Ectodermal cell (in vitro differentiated cells): ENCODE data around the gene HOXA1.

Experiments
- H3K27ac ChIP-seq: 2 replicates; pipeline ENCODE4 v1.7.0; 2013; ENCODE audit warnings: mild to moderate bottlenecking, low read depth, low read length; ENCODE audit not compliant: insufficient read depth, poor library complexity, severe bottlenecking
- H3K27me3 ChIP-seq: 2 replicates; pipeline ENCODE4 v1.7.0; 2013; ENCODE audit warnings: mild to moderate bottlenecking, low read length; ENCODE audit not compliant: insufficient read depth, control insufficient read depth, poor library complexity, severe bottlenecking
- H3K36me3 ChIP-seq: one replicate; pipeline ENCODE4 v1.7.0; 2013; ENCODE audit warnings: low read length; ENCODE audit not compliant: control insufficient read depth, insufficient read depth
- H3K4me1 ChIP-seq: one replicate; pipeline ENCODE4 v1.7.0; 2013; ENCODE audit warnings: low read length; ENCODE audit not compliant: control insufficient read depth, insufficient read depth
- H3K4me3 ChIP-seq: 2 replicates; pipeline ENCODE4 v1.7.0; 2013; ENCODE audit warnings: low read depth, low read length, control low read depth; ENCODE audit not compliant: insufficient read depth
- H3K9me3 ChIP-seq: 2 replicates; pipeline ENCODE4 v1.7.0; 2013; ENCODE audit warnings: mild to moderate bottlenecking, low read length, moderate library complexity; ENCODE audit not compliant: control insufficient read depth
- WGBS, 2 experiments: methylation state at CpG; one replicate each; pipeline ENCODE4 v1.1.7; 2013; ENCODE audit warnings: missing lambda C conversion rate in 2 of 2; 5-methylcytosine and 5-hydroxymethylcytosine counted together

HOXA1 gene

DNA sequence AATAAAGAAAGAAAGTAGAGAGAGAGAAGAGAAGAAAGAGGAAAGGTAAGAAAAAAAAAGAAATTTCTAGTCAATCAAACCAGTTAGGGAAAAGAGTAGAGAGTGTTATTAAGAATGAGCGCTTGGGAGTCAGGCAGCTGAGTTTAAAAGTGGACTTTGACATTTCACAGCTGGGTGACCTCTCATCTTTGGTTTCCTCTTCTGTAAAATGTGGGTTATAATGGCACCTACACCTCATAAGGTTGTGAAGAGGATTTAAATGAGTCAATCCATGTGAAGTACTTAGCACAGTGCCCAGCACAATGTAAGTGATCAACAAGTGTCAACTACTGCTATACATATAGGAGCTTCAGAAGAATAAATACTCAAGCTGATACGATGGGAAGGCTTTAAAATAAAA is 12.2 kb downstream of the HOXA1 start:
- no peak overlapping the region for H3K4me3 ChIP-seq
- H3K4me1 ChIP-seq: no peaks in the 10 kb centered on the region
- H3K36me3 ChIP-seq: no peaks in the 10 kb centered on the region
- 92 to 100% methylated on average over 1 of the region's 2 CpGs for WGBS, 2 experiments
- peaks cover 7% of the 10 kb centered on the region for H3K27me3 ChIP-seq
- H3K27ac ChIP-seq: no peak overlapping the region
- H3K9me3 ChIP-seq: no peaks in the 10 kb centered on the region

DNA sequence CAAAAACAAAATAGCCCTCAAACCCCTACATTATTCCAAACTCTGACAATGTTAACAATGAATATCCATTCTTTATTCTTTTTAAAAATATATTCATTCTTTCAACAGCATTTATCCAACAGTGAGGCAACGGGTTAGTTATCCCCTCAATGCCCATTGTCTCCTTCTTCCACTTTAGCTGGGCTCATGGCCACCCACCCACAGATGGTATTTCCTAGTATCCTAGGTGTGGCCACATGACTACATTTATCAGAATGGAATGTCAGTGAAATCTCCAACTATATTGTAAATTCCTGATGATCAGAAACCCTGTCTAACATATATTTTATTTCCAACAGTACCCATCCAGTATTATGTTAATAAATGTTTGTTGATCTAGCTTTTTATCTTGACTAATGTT is 13.6 kb downstream of the HOXA1 start:
- no peak overlapping the region for H3K27ac ChIP-seq
- no peak overlapping the region for H3K4me3 ChIP-seq
- no peaks in the 10 kb centered on the region for H3K36me3 ChIP-seq
- no peaks in the 10 kb centered on the region for H3K4me1 ChIP-seq
- WGBS, 2 experiments: 89 to 90% methylated on average over 1 of the region's 1 CpG
- H3K9me3 ChIP-seq: no peaks in the 10 kb centered on the region
- no peaks in the 10 kb centered on the region for H3K27me3 ChIP-seq

DNA sequence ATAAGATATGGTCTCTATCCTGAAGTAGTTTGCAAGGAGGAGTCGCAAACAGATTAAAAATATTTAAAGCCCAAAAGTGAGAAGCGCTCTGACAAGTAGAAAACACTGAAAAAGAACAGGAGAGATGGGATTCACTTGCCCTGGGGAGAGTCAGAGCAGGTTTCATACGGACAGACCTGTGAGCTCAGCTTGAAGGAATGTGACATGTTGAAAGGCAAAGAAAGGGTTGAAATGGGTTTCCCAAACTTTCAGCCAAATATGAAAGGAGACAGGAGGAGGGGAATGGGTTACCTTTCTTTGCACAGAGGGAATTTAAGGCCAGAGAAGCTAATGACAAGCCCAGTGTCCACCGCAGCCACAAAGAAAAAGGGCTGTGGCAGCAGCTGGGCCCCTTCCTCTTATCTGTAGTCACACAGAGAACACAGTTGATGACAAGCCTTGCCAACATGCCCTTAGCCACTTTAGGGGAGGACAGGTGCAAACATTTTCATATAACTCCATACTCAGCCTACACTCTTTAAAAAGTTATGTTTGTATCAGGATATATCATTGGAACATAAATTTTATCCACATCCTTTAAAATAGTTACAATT is 14.9 kb downstream of the HOXA1 start:
- 45 to 47% methylated on average over 4 of the region's 4 CpGs for WGBS, 2 experiments
- Histone ChIP-seq H3K4me3 (no peak overlapping the region), H3K9me3 (no peaks in the 10 kb centered on the region), H3K4me1 (no peaks in the 10 kb centered on the region), H3K27me3 (no peaks in the 10 kb centered on the region), H3K27ac (no peak overlapping the region), H3K36me3 (no peaks in the 10 kb centered on the region)

DNA sequence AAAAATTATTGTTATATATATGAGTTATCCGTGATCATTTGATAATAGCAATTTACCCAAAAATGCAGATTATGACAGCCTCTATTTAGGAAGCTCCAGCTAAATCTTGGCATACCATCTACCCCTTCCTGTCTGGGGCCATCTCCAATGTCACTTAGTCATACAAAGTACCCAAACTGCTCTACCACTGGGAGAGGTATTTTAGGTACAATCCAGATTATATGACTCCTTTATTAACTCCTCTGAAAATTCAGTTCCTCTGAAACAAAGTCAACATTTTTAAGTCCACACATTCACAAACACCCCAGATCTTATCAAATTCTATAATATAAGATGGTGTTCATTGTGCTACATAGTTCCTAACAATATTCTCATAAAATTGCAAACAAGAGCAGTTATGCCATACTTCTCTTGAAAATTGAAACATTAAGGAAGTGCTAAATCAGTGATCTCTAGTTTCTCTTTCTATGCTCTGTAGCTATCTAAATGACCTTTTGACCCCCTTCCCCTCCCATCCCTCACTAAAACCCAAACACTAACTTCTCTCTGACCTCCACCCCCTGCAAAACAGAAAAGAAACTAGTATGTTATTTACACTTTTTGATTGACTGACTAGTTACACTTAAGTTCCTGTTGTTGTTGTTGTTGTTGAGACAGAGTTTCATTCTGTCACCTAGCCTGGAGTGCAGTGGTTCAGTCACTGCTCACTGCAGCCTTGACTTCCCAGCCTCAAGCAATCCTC is 16.4 kb downstream of the HOXA1 start:
- Histone ChIP-seq H3K27ac (no peak overlapping the region), H3K36me3 (no peaks in the 10 kb centered on the region), H3K27me3 (no peaks in the 10 kb centered on the region), H3K4me1 (no peaks in the 10 kb centered on the region), H3K9me3 (no peaks in the 10 kb centered on the region), H3K4me3 (no peak overlapping the region)
- WGBS, 2 experiments: 91% methylated on average over 1 of the region's 1 CpG; no CpG with 5 or more reads in 1 of the 2 experiments

- H3K27me3 ChIP-seq: no peaks in the 10 kb centered on the region
- H3K27ac ChIP-seq: no peak overlapping the region
- no peak overlapping the region for H3K4me3 ChIP-seq
- H3K4me1 ChIP-seq: no peaks in the 10 kb centered on the region
- no peaks in the 10 kb centered on the region for H3K36me3 ChIP-seq
- no peaks in the 10 kb centered on the region for H3K9me3 ChIP-seq
- WGBS, 2 experiments: 91% methylated on average over 4 of the region's 5 CpGs
Observed at GRCh38 chr7:27078616-27079233, 17.1 kb downstream of the HOXA1 start.

GRCh38 chr7:27073076-27073475 is 22.7 kb downstream of the HOXA1 start:
- no peak overlapping the region for H3K27ac ChIP-seq
- H3K27me3 ChIP-seq: no peaks in the 10 kb centered on the region
- H3K36me3 ChIP-seq: no peaks in the 10 kb centered on the region
- no peak overlapping the region for H3K4me3 ChIP-seq
- no peaks in the 10 kb centered on the region for H3K9me3 ChIP-seq
- no peaks in the 10 kb centered on the region for H3K4me1 ChIP-seq

- Histone ChIP-seq H3K9me3 (no peaks in the 10 kb centered on the region), H3K27ac (no peak overlapping the region), H3K36me3 (no peaks in the 10 kb centered on the region), H3K4me3 (no peak overlapping the region), H3K27me3 (no peaks in the 10 kb centered on the region), H3K4me1 (no peaks in the 10 kb centered on the region)
- WGBS, 2 experiments: 76% methylated on average over 5 to 6 of the region's 6 CpGs
Observed at GRCh38 chr7:27071622-27072390, 24.0 kb downstream of the HOXA1 start.

- Histone ChIP-seq H3K27me3 (no peaks in the 10 kb centered on the region), H3K9me3 (no peaks in the 10 kb centered on the region), H3K4me3 (no peak overlapping the region), H3K4me1 (no peaks in the 10 kb centered on the region), H3K36me3 (no peaks in the 10 kb centered on the region), H3K27ac (no peak overlapping the region)
- WGBS, 2 experiments: 92 to 100% methylated on average over 1 of the region's 1 CpG
Observed at GRCh38 chr7:27068259-27068658, 27.5 kb downstream of the HOXA1 start.

- Histone ChIP-seq H3K36me3 (no peaks in the 10 kb centered on the region), H3K27ac (no peak overlapping the region), H3K4me3 (no peak overlapping the region), H3K4me1 (no peaks in the 10 kb centered on the region), H3K27me3 (no peaks in the 10 kb centered on the region), H3K9me3 (no peaks in the 10 kb centered on the region)
- 99% methylated on average over 3 of the region's 3 CpGs for WGBS, 2 experiments
Observed at GRCh38 chr7:27066148-27066547, 29.7 kb downstream of the HOXA1 start.

DNA sequence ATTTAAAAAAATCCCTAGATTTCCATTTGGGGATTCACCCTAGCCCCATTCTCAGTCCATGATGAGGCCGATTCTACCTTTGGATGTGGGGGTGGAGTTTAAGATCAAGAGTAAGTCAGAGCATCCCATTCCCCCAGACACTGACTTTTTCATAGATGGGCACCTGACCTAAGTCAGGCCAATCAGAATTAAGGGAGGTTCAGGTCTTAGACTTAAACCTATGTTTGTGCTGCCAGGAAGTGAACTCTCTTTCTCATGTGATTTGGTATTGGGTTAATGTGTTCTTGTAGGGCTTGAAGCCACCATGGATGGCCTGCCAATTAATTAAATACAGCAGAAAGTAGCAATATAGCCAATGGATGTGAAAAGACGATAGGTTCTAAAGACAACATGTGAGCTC is 30.1 kb downstream of the HOXA1 start:
- H3K9me3 ChIP-seq: no peaks in the 10 kb centered on the region
- WGBS, 2 experiments: 87 to 94% methylated on average over 1 to 2 of the region's 2 CpGs
- no peaks in the 10 kb centered on the region for H3K27me3 ChIP-seq
- no peak overlapping the region for H3K27ac ChIP-seq
- no peaks in the 10 kb centered on the region for H3K4me1 ChIP-seq
- H3K36me3 ChIP-seq: no peaks in the 10 kb centered on the region
- no peak overlapping the region for H3K4me3 ChIP-seq
